LNCaP clone FGC (cell line): Measurements from ENCODE around the gene RUNX1.

ENCODE experiments used
- DNase-seq: peaks from one replicate; pipeline ENCODE4 v3.0.0-alpha.2; 2011; ENCODE audit warnings: low read depth
- H3K4me3 ChIP-seq: 2 replicates; pipeline ENCODE4 v1.5.1; 2011; ENCODE audit warnings: mild to moderate bottlenecking, low read depth, low read length, control low read depth
- CTCF ChIP-seq: IDR thresholded peaks from 2 replicates; pipeline ENCODE4 v1.5.1; 2012; ENCODE audit warnings: mild to moderate bottlenecking; ENCODE audit not compliant: control insufficient read depth, insufficient read depth; ENCODE audit errors: extremely low read depth

Gene RUNX1

GRCh38 chr21:34899760-34900159 is 149.3 kb downstream of the RUNX1 start:
- no peak for DNase-seq
- TF ChIP-seq CTCF = no peak

GRCh38 chr21:34899302-34899701 is 149.8 kb downstream of the RUNX1 start:
- H3K4me3 ChIP-seq = no peak overlapping the region
- DNase-seq = no peak
- TF ChIP-seq CTCF = no peak

More at GRCh38 chr21:34899760-34900159, 149.3 kb downstream of the RUNX1 start:
- no peak overlapping the region for H3K4me3 ChIP-seq

- TF ChIP-seq CTCF = no peak
- H3K4me3 ChIP-seq = no peak overlapping the region
- no peak for DNase-seq
Observed at GRCh38 chr21:34897828-34898227, 151.3 kb downstream of the RUNX1 start.

GRCh38 chr21:34894401-34894800 is 154.7 kb downstream of the RUNX1 start:
- no peak for TF ChIP-seq CTCF
- DNase-seq = no peak

GRCh38 chr21:34892209-34892608 is 156.9 kb downstream of the RUNX1 start:
- no peak for DNase-seq
- TF ChIP-seq CTCF = no peak
- H3K4me3 ChIP-seq = no peak overlapping the region

More at GRCh38 chr21:34894401-34894800, 154.7 kb downstream of the RUNX1 start:
- H3K4me3 ChIP-seq = no peak overlapping the region

- DNase-seq = no peak
- H3K4me3 ChIP-seq = no peak overlapping the region
- no peak for TF ChIP-seq CTCF
Observed at GRCh38 chr21:34891613-34891943, 157.5 kb downstream of the RUNX1 start.

- DNase-seq = no peak
- no peak for TF ChIP-seq CTCF
- no peak overlapping the region for H3K4me3 ChIP-seq
Observed at GRCh38 chr21:34890724-34891612, 158.1 kb downstream of the RUNX1 start.
